Fibroblast of the aortic adventitia (primary cell): ENCODE results near the gene ZBTB11. TPM values are rescaled to one million over a fixed set of nuclear protein-coding genes. Genes with fewer than 3 reads are reported as not detected.
"Not testable (repeated sequence)": the region's sequence is repeated elsewhere in the genome, so short reads cannot be mapped to it uniquely, and the experiment has no call there.

Experiments used
- DNase-seq: peaks from one replicate; pipeline ENCODE4 v3.0.0-alpha.2; 2010; ENCODE audit warnings: low read depth
- H3K4me3 ChIP-seq: 2 replicates; pipeline ENCODE4 v1.5.1; 2011; ENCODE audit warnings: low read depth, mild to moderate bottlenecking, control low read depth, low read length, moderate library complexity
- CTCF ChIP-seq: IDR thresholded peaks from 2 replicates; pipeline ENCODE4 v1.5.1; 2011; ENCODE audit warnings: mild to moderate bottlenecking, low read length, control low read depth, inconsistent platforms; ENCODE audit not compliant: insufficient read depth
- total RNA-seq: library from RNA; depleted of rRNA; stranded (reverse); fragments of >200 nt; gene quantifications from 2 replicates; pipeline ENCODE4 v1.2.3, GENCODE V29; 2012; ENCODE audit warnings: low replicate concordance

Gene ZBTB11
- total RNA-seq, 1 donor: 23.1 TPM

DNA sequence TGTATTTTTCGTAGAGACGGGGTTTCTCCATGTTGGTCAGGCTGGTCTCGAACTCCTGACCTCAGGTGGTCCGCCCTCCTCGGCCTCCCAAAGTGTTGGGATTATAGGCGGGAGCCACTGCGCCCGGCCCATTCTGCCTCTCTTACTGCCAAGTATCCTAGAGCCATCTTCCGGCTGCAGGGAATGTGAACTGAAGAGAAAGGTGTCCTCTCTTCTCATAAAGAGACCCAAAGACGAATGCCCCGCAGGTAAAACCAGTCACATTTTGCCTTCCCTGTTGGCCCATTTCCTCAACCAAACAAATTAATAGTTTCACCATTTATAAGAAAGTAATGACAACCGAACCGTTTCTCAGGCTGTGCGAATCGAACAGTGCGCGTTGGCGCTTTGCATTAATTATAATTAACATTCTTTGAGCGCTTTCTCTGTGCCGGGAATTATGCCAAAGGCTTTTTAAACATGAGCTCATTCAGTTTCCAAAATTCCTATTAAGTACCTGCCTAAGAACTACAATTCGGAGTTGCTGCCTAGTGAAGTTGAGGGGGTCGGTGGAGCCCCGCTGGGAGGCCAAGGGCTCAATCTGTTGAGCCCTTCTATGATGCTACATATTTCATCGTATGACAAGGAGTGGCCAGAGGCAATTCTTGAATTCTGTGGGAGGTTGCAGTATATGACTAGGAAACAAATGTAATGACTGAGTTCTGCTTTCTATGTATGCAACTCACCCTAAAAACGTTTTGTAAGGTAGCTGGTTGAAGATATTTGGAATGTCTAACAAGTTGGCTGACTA is 10.4 kb upstream of the ZBTB11 start:
- peak; percentile 20 for DNase-seq
- no peak for TF ChIP-seq CTCF

DNA sequence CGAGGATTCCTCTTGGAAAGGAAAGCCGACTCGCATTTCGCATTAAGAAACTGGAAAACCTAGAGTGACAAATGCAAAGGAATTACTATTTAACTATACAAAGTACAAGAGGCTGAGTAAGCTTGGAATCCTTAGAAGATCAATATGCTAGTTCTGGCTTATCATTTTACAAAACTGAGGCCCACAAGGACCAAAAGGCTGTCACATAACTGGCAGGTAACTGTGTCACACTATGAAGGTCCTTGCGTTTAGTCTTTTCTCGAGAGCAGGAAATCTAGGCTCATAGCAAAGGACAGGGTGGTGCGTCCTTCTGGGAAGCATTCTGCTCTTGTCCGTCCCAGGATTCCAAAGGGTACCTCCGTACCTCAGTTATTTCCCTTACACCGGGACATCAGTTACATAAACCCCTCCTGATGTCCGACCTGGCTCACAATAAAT is 9.0 kb upstream of the ZBTB11 start:
- peak overlapping the region; percentile 98 for H3K4me3 ChIP-seq
- no peak for TF ChIP-seq CTCF
- DNase-seq: no peak

More for the DNA sequence above, 10.4 kb upstream of the ZBTB11 start:
- H3K4me3 ChIP-seq: peak overlapping the region; percentile 55

DNA sequence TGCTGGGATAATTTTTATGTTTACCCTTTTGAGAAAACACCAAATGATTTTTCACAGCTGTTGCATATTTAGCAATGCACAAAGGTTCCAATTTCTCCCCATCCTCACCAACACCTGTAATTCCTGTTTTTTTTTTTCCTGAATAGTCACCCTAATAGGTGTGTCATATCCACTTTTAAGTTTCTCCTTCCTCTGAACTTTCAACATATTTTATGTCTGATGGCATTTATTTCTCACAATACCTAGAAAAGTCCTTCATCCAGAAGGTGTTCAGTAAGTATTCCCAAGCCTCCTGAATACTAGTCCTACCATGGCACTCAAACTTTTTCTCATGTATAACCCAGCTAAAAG is 8.1 kb upstream of the ZBTB11 start:
- peak overlapping the region; percentile 98 for H3K4me3 ChIP-seq
- TF ChIP-seq CTCF: no peak
- DNase-seq: no peak

DNA sequence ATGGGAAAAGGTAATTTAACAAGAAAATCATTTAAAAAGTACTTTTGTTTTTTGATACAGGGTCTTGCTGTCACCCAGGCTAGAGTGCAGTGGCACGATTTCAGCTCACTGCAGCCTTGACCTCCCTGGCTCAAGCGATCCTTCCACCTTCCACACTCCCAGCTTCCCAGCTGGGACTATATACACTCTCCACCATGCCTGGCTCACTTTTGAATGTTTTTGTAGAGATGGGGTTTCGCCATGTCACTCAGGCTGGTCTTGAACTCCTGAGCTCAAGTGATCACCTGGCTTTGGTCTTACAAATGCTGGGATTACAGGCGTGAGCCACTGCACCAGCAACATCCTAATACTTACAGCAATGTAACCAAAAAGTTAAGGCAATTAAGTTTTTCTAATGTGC is 3.5 kb upstream of the ZBTB11 start:
- no peak for DNase-seq
- TF ChIP-seq CTCF: no peak
- H3K4me3 ChIP-seq: no peak overlapping the region

GRCh38 chr3:101678837-101679236 is 1.9 kb upstream of the ZBTB11 start:
- DNase-seq, H3K4me3 ChIP-seq: not testable (repeated sequence)

DNA sequence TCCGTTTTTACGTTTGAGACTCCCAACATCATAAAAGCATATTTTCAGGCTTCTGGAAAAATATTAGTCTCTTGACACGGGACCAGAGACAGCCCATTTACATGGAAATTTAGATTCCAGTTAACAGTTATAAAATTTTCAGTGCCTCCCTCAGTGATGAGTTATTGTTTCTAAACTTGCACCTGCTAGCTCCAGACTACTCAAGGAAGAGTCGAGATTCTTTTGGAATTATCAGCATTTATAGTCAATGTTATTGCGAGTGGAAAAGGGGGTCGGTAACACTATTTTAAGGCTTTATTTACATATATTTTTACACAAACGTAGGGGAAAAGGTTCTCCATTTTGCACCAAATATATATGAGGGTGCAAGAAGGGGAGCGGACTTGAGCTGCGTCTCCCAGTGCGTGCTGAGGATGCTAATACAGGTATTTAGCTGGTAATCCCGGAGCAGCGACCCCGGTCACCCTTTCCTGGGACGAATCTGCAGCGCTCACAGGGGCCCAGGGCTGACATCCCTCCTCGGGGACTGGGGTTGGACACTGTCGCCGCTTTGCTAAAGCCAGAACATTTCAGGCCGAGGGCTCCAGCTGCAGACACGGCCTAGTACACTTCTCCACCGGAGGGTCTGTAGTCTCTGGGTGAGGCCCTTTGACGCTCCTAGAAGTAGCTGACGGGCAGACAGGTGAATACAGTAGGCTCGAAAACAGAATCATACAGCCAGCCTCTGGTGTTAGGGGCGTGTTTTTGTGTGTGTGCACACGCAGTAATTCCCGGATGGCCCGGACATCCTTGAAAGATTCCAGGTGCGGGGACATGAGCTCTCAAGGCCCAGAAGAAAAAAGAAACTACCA is 729 bp upstream of the ZBTB11 start:
- peak overlapping the region; percentile 53 for H3K4me3 ChIP-seq
- DNase-seq: no peak
- no peak for TF ChIP-seq CTCF

DNA sequence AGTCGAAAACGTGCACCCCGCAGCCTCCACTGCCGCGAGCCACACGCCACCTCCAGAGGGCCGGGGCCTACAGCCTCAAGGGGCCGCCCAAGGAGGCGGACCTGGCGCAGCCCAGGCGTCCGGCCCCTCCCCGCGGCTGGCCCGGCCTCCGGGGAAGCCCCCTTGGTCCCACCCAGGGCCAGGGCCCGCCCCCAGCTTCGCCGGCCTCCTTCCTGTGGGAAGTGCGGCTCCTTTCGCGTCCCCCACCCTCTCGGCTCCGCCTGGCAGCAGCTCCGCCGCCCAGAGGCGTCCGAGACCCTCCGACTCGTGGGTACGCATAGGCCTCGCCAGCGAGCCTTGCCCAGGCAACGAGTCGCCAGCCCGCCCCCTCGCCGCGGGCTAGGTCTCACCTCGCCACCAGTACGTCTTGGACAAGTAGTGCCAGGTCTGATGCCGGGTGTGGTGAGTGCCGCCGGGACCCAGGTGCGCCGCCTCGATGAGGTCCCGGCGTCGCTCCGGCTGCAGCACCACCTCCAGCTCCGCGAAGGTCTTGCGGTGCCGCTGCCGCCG is 642 bp downstream of the ZBTB11 start:
- DNase-seq: peak; percentile 92
- peak overlapping the region; percentile 97 for H3K4me3 ChIP-seq
- TF ChIP-seq CTCF: no peak
